GM19193 (cell line): Measurements from ENCODE around the gene BIVM.

ENCODE experiments used
- POLR2A ChIP-seq: IDR thresholded peaks from 4 replicates; pipeline ENCODE4 v1.6.1; 2011; ENCODE audit not compliant: insufficient read depth, insufficient read length; ENCODE audit errors: extremely low read depth

Gene BIVM

DNA sequence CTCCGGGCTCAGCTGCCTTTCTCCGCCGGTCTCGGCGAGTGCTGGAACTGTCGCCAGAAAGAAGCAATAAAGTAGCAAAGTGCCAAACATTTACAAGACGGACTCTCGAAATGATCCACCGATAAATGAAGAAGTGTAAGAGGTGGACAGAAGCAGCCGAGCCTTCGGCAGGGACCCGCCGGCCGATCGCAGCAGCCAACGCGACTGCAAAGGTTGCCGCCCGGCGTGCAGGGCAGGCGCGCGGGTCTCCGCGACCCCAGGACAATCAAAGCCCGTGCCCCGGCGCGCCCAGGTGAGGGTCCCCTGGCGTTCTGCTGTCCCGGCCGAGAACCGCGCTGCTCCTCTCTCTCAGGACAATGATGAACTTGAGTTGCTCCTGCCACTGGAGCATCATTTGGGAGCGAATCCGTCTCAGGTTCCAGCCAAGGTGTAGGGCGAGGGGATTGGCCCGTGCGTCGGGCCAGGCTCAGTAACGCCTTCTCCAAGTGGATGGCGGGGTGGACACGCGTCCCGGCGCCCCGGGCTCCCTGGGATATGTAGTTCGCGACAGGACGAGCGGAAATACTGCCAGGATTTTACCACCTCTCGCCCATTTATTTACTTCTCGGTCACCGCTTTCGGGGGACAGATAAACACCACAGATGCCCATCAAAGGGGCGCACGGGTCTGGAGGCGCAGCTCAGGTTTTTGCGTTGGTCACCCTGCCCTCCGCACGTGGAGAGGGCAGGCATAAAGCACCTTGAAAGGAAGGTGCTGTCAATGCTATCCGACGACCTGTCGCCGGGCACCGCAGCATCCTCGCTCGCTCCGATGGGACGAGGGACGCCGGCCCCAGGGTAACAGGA lies at the start of gene BIVM, which contains the start of gene POGLUT2:
Gene BIVM, plus strand, starts transcription at position 539 of the 845 bp plus-strand sequence. CDS start 8,149 bp downstream, outside the sequence.
Gene POGLUT2, minus strand, starts transcription at position 396 of the 845 bp plus-strand sequence. Its CDS starts 306 bp downstream, at position 90.
- peak; percentile 55 for TF ChIP-seq POLR2A

GRCh38 chr13:102751886-102752285 lies 47.0 kb upstream of the BIVM start:
- TF ChIP-seq POLR2A = no peak

DNA sequence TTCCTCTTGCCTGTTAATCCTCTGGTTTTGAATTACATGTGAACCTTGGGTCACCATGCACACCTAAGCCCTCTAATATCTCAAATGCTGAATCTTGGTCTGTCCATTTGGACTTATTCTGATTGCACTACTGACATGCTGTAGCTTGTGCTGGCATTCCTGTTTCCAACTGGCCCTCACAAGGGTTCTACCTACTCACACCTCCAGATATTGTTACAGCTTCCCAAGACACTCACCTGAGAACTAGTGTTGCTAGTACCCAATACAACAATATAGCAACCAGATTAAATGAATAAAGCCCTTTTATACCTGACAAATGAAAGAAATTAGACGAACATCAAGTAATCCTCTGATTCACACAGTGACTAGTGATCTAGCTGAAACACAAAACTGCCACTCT lies 41.9 kb upstream of the BIVM start:
- TF ChIP-seq POLR2A = no peak

DNA sequence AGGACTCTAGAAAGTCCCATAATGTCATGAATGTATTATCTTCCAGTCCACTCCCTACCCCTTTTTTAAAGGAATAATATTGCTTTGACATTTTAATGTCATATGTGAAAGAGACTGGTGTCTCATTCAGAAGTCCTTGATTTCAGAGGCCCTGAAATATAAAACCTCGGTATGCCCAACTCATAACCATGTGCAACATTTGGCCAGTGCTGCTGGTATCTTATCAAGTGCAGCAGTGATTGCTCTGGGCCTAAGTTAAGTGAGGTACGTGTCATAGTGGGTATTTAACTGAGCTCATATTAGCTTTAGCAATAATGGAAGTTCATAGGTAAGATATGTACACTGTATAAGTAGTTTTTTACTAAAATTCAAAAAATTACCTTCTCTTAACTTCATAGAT lies 40.1 kb upstream of the BIVM start:
- TF ChIP-seq POLR2A = no peak

- TF ChIP-seq POLR2A = no peak
Measured at GRCh38 chr13:102761071-102761470, 37.8 kb upstream of the BIVM start.

DNA sequence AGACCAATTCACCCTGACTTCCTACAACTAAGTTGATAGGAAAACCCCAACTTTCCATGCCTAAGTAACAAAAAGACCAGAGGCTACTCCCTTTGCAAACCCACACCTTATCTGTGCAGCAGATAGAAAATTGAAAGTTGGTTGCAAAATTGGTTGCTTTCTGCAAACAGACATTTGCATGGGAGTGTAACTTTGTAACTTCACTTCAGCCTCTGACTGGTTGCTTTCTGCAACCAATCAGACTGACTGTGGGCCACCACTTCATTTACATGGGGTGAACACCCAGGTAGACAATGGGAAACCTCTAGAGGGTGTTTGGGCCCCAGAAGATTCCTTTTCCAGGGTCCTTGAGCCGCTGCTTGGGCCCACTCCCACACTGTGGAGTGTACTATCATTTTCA lies 35.2 kb upstream of the BIVM start:
- TF ChIP-seq POLR2A = no peak

- TF ChIP-seq POLR2A = no peak
Measured at GRCh38 chr13:102768909-102769308, 30.0 kb upstream of the BIVM start.

GRCh38 chr13:102769679-102770078 lies 29.2 kb upstream of the BIVM start:
- TF ChIP-seq POLR2A = no peak

GRCh38 chr13:102770435-102770834 lies 28.5 kb upstream of the BIVM start:
- no peak for TF ChIP-seq POLR2A

DNA sequence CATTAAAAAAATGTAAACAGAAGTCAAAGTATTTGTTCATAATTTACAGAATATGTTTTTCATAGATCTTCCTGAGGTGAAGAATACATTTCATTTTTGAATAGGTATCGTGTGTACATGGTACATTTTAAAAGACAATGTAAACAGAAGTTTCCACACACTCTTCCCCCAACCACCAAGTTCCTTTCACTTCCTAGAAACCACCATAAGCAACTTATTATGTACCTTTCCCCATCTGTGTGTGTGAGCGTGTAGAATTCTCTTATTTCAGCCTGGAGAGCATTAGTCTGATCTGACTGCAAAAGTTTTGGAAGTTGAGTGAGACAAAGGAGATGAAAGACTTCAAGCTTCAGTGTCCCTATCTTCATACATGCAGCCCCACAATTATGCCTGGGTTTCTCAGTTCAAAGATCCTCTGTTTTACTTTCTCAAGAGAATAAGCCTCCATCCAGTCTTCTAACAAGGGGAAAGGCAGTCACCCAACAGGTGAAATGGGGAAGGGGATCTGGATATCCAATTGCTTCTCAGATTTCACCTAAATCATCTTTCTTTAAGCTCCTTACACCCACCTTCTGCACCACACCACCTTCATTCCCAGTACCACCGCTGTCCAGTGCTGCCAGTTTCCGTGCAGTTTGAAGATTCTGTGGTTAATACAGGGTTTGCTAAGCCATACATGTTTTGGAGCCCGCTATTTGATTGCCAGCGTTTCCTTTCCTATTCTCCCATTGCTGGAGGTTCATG lies 27.4 kb upstream of the BIVM start:
- TF ChIP-seq POLR2A = no peak

- TF ChIP-seq POLR2A = no peak
Measured at GRCh38 chr13:102772042-102772425, 26.9 kb upstream of the BIVM start.

- peak; percentile 98 for TF ChIP-seq POLR2A
Measured at GRCh38 chr13:102773441-102774213, 25.3 kb upstream of the BIVM start, which contains the start of gene TEX30. TSS of gene TEX30 (minus strand) at chr13:102773786. CDS start at chr13:102770026, 3,760 bp downstream.

DNA sequence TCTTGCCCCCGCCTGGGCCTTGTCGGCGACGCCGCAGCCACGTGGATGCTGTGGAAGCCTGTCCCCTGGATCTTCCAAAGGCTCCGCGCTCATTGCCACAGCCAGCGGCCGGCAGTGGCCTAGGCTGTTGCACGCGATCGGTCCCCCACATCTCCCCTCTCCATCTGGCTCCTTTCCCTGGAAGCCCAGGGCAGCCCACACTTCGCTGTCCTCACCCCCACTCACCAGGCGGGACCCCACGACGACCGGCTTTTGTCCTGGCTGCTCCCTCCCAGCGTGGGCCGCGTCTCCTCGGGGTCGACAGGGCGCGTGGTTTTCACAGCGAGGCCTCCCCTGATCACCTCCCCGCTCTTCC lies 24.7 kb upstream of the BIVM start:
- no peak for TF ChIP-seq POLR2A

GRCh38 chr13:102774591-102775520 lies 24.1 kb upstream of the BIVM start:
- TF ChIP-seq POLR2A = no peak

DNA sequence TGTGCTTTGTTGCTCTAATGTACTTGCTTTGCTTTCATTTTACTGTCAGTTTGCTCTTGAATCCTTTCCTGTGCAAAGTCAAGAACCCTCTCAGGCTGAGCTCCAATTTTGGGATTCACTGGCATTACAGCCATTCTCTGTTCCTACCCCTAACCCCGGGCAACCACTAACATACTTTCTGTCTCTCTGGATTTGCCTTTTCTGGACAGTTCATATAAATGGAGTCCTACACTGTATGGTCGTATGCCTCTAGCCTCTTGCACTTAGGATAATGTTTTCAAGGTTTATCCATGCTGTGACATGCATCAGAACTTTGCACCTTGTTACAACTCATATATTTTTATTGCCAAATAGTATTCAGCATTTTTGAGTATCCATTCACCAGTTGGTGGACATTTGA lies 22.6 kb upstream of the BIVM start:
- no peak for TF ChIP-seq POLR2A

GRCh38 chr13:102777736-102778135 lies 21.2 kb upstream of the BIVM start:
- no peak for TF ChIP-seq POLR2A
